Measurements from ENCODE around the gene ADAMTSL5.
"Not testable (repeated sequence)": the region's sequence is repeated elsewhere in the genome, so short reads cannot be mapped to it uniquely, and the experiment has no call there.

ADAMTSL5 gene

GRCh38 chr19:1529430-1529816, 16.6 kb upstream of the ADAMTSL5 start:
- no peak for DNase-seq

GRCh38 chr19:1528596-1529429, 16.0 kb upstream of the ADAMTSL5 start:
- DNase-seq, result no peak

- no peak for DNase-seq
Observed at GRCh38 chr19:1527650-1528309, 15.0 kb upstream of the ADAMTSL5 start.

- no peak for DNase-seq
Observed at GRCh38 chr19:1526979-1527649, 14.3 kb upstream of the ADAMTSL5 start.

- DNase-seq, result no peak
Observed at GRCh38 chr19:1526066-1526778, 13.4 kb upstream of the ADAMTSL5 start.

- no peak for DNase-seq
Observed at GRCh38 chr19:1525343-1525742, 12.5 kb upstream of the ADAMTSL5 start.

- no peak for DNase-seq
Observed at GRCh38 chr19:1524972-1525325, 12.1 kb upstream of the ADAMTSL5 start.

GRCh38 chr19:1524287-1524971, 11.6 kb upstream of the ADAMTSL5 start:
- no peak for DNase-seq

- DNase-seq, result no peak
Observed at GRCh38 chr19:1523412-1524286, 10.8 kb upstream of the ADAMTSL5 start, which contains the start of gene PLK5. Gene PLK5, plus strand, starts transcription at chr19:1524077. Its CDS starts 2,920 bp downstream, at chr19:1526997.

GRCh38 chr19:1522838-1523237, 10.0 kb upstream of the ADAMTSL5 start:
- no peak for DNase-seq

GRCh38 chr19:1522061-1522460, 9.2 kb upstream of the ADAMTSL5 start:
- DNase-seq, result no peak

GRCh38 chr19:1521636-1522035, 8.8 kb upstream of the ADAMTSL5 start:
- DNase-seq, result no peak

GRCh38 chr19:1520203-1520780, 7.5 kb upstream of the ADAMTSL5 start:
- no peak for DNase-seq

- DNase-seq, result not testable (repeated sequence)
Observed at GRCh38 chr19:1519802-1520201, 7.0 kb upstream of the ADAMTSL5 start.

GRCh38 chr19:1518471-1518870, 5.7 kb upstream of the ADAMTSL5 start:
- no peak for DNase-seq

GRCh38 chr19:1516395-1516753, 3.6 kb upstream of the ADAMTSL5 start:
- DNase-seq, result no peak

GRCh38 chr19:1514986-1515721, 2.3 kb upstream of the ADAMTSL5 start:
- DNase-seq, result no peak

- no peak for DNase-seq
Observed at GRCh38 chr19:1514295-1514661, 1.5 kb upstream of the ADAMTSL5 start.

GRCh38 chr19:1513499-1514294, 878 bp upstream of the ADAMTSL5 start:
- peak; percentile 65 for DNase-seq
